ENCODE measurements around the gene CEL.

GRCh38 chr9:133107245-133107722, 45.5 kb downstream of the CEL start:
- TF ChIP-seq POLR2A (IDR thresholded peaks at IDR 0.05; ENCODE audit: low read depth, low read length) (no peak), POLR2AphosphoS5 (IDR thresholded peaks at IDR 0.05; ENCODE audit: low read depth, low read length) (no peak)

All from GM12891 (cell line).